Inflammatory macrophage treated with lipopolysaccharide for 4 hours (primary cell): ENCODE results near the gene IKZF1.

Experiments used
- DNase-seq: peaks from one replicate; pipeline ENCODE4 v3.0.0-alpha.2; 2020

The IKZF1 gene

GRCh38 chr7:50309721-50310120, 5.2 kb downstream of the IKZF1 start:
- DNase-seq: no peak

GRCh38 chr7:50310361-50310760, 5.8 kb downstream of the IKZF1 start:
- no peak for DNase-seq

GRCh38 chr7:50310956-50311355, 6.4 kb downstream of the IKZF1 start:
- DNase-seq: no peak

- DNase-seq: peak; percentile 34
Measured at GRCh38 chr7:50312250-50313162, 8.0 kb downstream of the IKZF1 start.

GRCh38 chr7:50314836-50315592, 10.5 kb downstream of the IKZF1 start:
- DNase-seq: no peak

- DNase-seq: no peak
Measured at GRCh38 chr7:50315739-50316671, 11.5 kb downstream of the IKZF1 start.

GRCh38 chr7:50317221-50317678, 12.7 kb downstream of the IKZF1 start:
- no peak for DNase-seq

GRCh38 chr7:50317697-50318669, 13.5 kb downstream of the IKZF1 start:
- DNase-seq: no peak

GRCh38 chr7:50321487-50322067, 17.1 kb downstream of the IKZF1 start:
- DNase-seq: no peak

GRCh38 chr7:50324113-50324512, 19.6 kb downstream of the IKZF1 start:
- no peak for DNase-seq

- DNase-seq: no peak
Measured at GRCh38 chr7:50327443-50327842, 22.9 kb downstream of the IKZF1 start.

GRCh38 chr7:50329775-50330174, 25.3 kb downstream of the IKZF1 start:
- peak; percentile 64 for DNase-seq

- DNase-seq: no peak
Measured at GRCh38 chr7:50330254-50330653, 25.7 kb downstream of the IKZF1 start.

GRCh38 chr7:50330696-50331095, 26.2 kb downstream of the IKZF1 start:
- DNase-seq: no peak

- no peak for DNase-seq
Measured at GRCh38 chr7:50331564-50332208, 27.2 kb downstream of the IKZF1 start.

GRCh38 chr7:50332241-50333165, 28.0 kb downstream of the IKZF1 start:
- no peak for DNase-seq

GRCh38 chr7:50333221-50333651, 28.7 kb downstream of the IKZF1 start:
- DNase-seq: no peak

GRCh38 chr7:50334341-50334994, 30.0 kb downstream of the IKZF1 start:
- DNase-seq: no peak
